IPS DF 6.9 (cell line): ENCODE data around the gene MESP2.

Experiments used
- DNase-seq: peaks from one replicate; pipeline ENCODE4 v3.0.0-alpha.2; 2013; ENCODE audit warnings: low read depth, low spot score
- H3K27ac ChIP-seq: one replicate; pipeline ENCODE4 v1.5.1; 2013; ENCODE audit warnings: low read length, control low read depth
- H3K27me3 ChIP-seq: 2 replicates; pipeline ENCODE4 v1.6.1; 2013; ENCODE audit warnings: mild to moderate bottlenecking, low read length; ENCODE audit not compliant: control insufficient read depth, insufficient read depth
- H3K36me3 ChIP-seq: 2 replicates; pipeline ENCODE4 v1.6.1; 2013; ENCODE audit warnings: low read length; ENCODE audit not compliant: control insufficient read depth, insufficient read depth
- H3K4me1 ChIP-seq: 2 replicates; pipeline ENCODE4 v1.6.1; 2013; ENCODE audit warnings: low read length; ENCODE audit not compliant: control insufficient read depth, insufficient read depth
- H3K4me3 ChIP-seq: 2 replicates; pipeline ENCODE4 v1.5.1; 2013; ENCODE audit warnings: mild to moderate bottlenecking, low read length
- H3K9me3 ChIP-seq: 2 replicates; pipeline ENCODE4 v1.6.1; 2013; ENCODE audit warnings: low read length, inconsistent platforms; ENCODE audit not compliant: control insufficient read depth, insufficient read depth
- whole genome bisulfite sequencing: extraction: QIAGEN DNeasy Blood & Tissue Kit; methylation state at CpG from one replicate; pipeline ENCODE4 v1.1.7; 2013; ENCODE audit warnings: mixed read lengths, missing lambda C conversion rate; ENCODE audit not compliant: insufficient read length, insufficient coverage; 5-methylcytosine and 5-hydroxymethylcytosine counted together

MESP2 gene

GRCh38 chr15:89776274-89777072 is at the start of gene MESP2:
MESP2 (plus strand) TSS chr15:89776332; CDS start chr15:89776358, 26 bp downstream.
- H3K36me3 ChIP-seq, result no peaks in the 10 kb centered on the region
- no CpG with 5 or more reads among the region's 82 CpGs for WGBS
- peak within 1 kb of the TSS; percentile 11; the same call in 1 of the 2 replicates for H3K4me3 ChIP-seq
- H3K27me3 ChIP-seq, result peaks cover 9% of the 10 kb centered on the region; the same call in 1 of the 2 replicates
- H3K27ac ChIP-seq, result no peak within 1 kb of the TSS
- H3K9me3 ChIP-seq, result no peaks in the 10 kb centered on the region
- DNase-seq, result peak; percentile 70
- H3K4me1 ChIP-seq, result peaks cover 2% of the 10 kb centered on the region; the same call in 1 of the 2 replicates

- WGBS, result no CpG with 5 or more reads among the region's 2 CpGs
- no peak overlapping the region for H3K27ac ChIP-seq
Observed at GRCh38 chr15:89728254-89728653, 47.9 kb upstream of the MESP2 start.

GRCh38 chr15:89731275-89731674 is 44.9 kb upstream of the MESP2 start:
- H3K27ac ChIP-seq, result no peak overlapping the region
- H3K27me3 ChIP-seq, result no peaks in the 10 kb centered on the region
- no peaks in the 10 kb centered on the region for H3K4me1 ChIP-seq
- no peak overlapping the region for H3K4me3 ChIP-seq
- H3K36me3 ChIP-seq, result no peaks in the 10 kb centered on the region
- WGBS, result no CpG with 5 or more reads among the region's 5 CpGs
- H3K9me3 ChIP-seq, result no peaks in the 10 kb centered on the region
- no peak for DNase-seq

More at GRCh38 chr15:89728254-89728653, 47.9 kb upstream of the MESP2 start:
- Histone ChIP-seq H3K4me1 (no peaks in the 10 kb centered on the region), H3K27me3 (no peaks in the 10 kb centered on the region), H3K36me3 (no peaks in the 10 kb centered on the region), H3K4me3 (no peak overlapping the region), H3K9me3 (no peaks in the 10 kb centered on the region)
- no peak for DNase-seq

GRCh38 chr15:89732451-89733172 is 43.5 kb upstream of the MESP2 start:
- Histone ChIP-seq H3K27ac (no peak overlapping the region), H3K4me1 (no peaks in the 10 kb centered on the region), H3K36me3 (no peaks in the 10 kb centered on the region), H3K4me3 (no peak overlapping the region), H3K9me3 (no peaks in the 10 kb centered on the region), H3K27me3 (no peaks in the 10 kb centered on the region)
- WGBS, result no CpG with 5 or more reads among the region's 8 CpGs
- DNase-seq, result no peak

GRCh38 chr15:89735773-89736172 is 40.4 kb upstream of the MESP2 start:
- Histone ChIP-seq H3K4me3 (no peak overlapping the region), H3K27me3 (no peaks in the 10 kb centered on the region), H3K27ac (no peak overlapping the region), H3K36me3 (no peaks in the 10 kb centered on the region), H3K9me3 (no peaks in the 10 kb centered on the region), H3K4me1 (no peaks in the 10 kb centered on the region)
- no peak for DNase-seq
- no CpG with 5 or more reads among the region's 4 CpGs for WGBS

GRCh38 chr15:89740137-89740536 is 36.0 kb upstream of the MESP2 start:
- Histone ChIP-seq H3K9me3 (no peaks in the 10 kb centered on the region), H3K4me3 (no peak overlapping the region)

GRCh38 chr15:89743011-89743410 is 33.1 kb upstream of the MESP2 start:
- no peak overlapping the region for H3K4me3 ChIP-seq
- peaks cover 3% of the 10 kb centered on the region for H3K4me1 ChIP-seq
- H3K27ac ChIP-seq, result no peak overlapping the region
- no peaks in the 10 kb centered on the region for H3K9me3 ChIP-seq
- no CpG with 5 or more reads among the region's 8 CpGs for WGBS
- H3K36me3 ChIP-seq, result no peaks in the 10 kb centered on the region
- no peak for DNase-seq
- H3K27me3 ChIP-seq, result peaks cover 21% of the 10 kb centered on the region

More at GRCh38 chr15:89740137-89740536, 36.0 kb upstream of the MESP2 start:
- DNase-seq, result peak; percentile 70
- no peaks in the 10 kb centered on the region for H3K4me1 ChIP-seq
- no peaks in the 10 kb centered on the region for H3K27me3 ChIP-seq
- no peak overlapping the region for H3K27ac ChIP-seq
- no CpG with 5 or more reads among the region's 8 CpGs for WGBS
- no peaks in the 10 kb centered on the region for H3K36me3 ChIP-seq

GRCh38 chr15:89743594-89743993 is 32.5 kb upstream of the MESP2 start:
- H3K27me3 ChIP-seq, result peaks cover 26% of the 10 kb centered on the region
- H3K4me1 ChIP-seq, result peaks cover 6% of the 10 kb centered on the region
- H3K27ac ChIP-seq, result no peak overlapping the region
- H3K9me3 ChIP-seq, result no peaks in the 10 kb centered on the region
- no peaks in the 10 kb centered on the region for H3K36me3 ChIP-seq
- no peak for DNase-seq
- WGBS, result no CpG with 5 or more reads among the region's 8 CpGs
- H3K4me3 ChIP-seq, result no peak overlapping the region

GRCh38 chr15:89745131-89745530 is 31.0 kb upstream of the MESP2 start:
- WGBS, result no CpG with 5 or more reads among the region's 13 CpGs
- Histone ChIP-seq H3K4me1 (peaks cover 7% of the 10 kb centered on the region), H3K36me3 (no peaks in the 10 kb centered on the region), H3K27ac (no peak overlapping the region), H3K27me3 (peaks cover 42% of the 10 kb centered on the region), H3K4me3 (no peak overlapping the region), H3K9me3 (no peaks in the 10 kb centered on the region)
- DNase-seq, result no peak

- H3K36me3 ChIP-seq, result no peaks in the 10 kb centered on the region
Observed at GRCh38 chr15:89745768-89746167, 30.4 kb upstream of the MESP2 start.

More at GRCh38 chr15:89745768-89746167, 30.4 kb upstream of the MESP2 start:
- H3K27ac ChIP-seq, result no peak overlapping the region
- no peaks in the 10 kb centered on the region for H3K9me3 ChIP-seq
- 100% methylated on average over 1 of the region's 1 CpG for WGBS
- H3K4me3 ChIP-seq, result no peak overlapping the region
- peaks cover 43% of the 10 kb centered on the region for H3K27me3 ChIP-seq
- H3K4me1 ChIP-seq, result peaks cover 10% of the 10 kb centered on the region
- no peak for DNase-seq
